Measurements from ENCODE around the gene PCDHB10.
"Not testable (repeated sequence)": the region's sequence is repeated elsewhere in the genome, so short reads cannot be mapped to it uniquely, and the experiment has no call there.

PCDHB10 gene

GRCh38 chr5:141177577-141178191 is 14.5 kb upstream of the PCDHB10 start, which contains the start of gene PCDHB8:
Gene PCDHB8, plus strand, starts transcription at chr5:141177790. Its CDS starts 245 bp downstream, at chr5:141178035.
- not testable (repeated sequence) for H3K27me3 Mint-ChIP-seq; DNase-seq (ENCODE audit: low spot score in 2 of 2); ATAC-seq (ENCODE audit: low read depth); H3K4me3 Mint-ChIP-seq; H3K4me1 Mint-ChIP-seq; H3K9me3 Mint-ChIP-seq; H3K27ac Mint-ChIP-seq; H3K36me3 Mint-ChIP-seq

GRCh38 chr5:141179371-141179770 is 12.8 kb upstream of the PCDHB10 start:
- ATAC-seq (ENCODE audit: low read depth); H3K9me3 Mint-ChIP-seq; H3K4me3 Mint-ChIP-seq; H3K27me3 Mint-ChIP-seq; H3K4me1 Mint-ChIP-seq; H3K27ac Mint-ChIP-seq; DNase-seq (ENCODE audit: low spot score in 2 of 2); H3K36me3 Mint-ChIP-seq: not testable (repeated sequence)

GRCh38 chr5:141179876-141180275 is 12.3 kb upstream of the PCDHB10 start:
- H3K4me1 Mint-ChIP-seq; H3K4me3 Mint-ChIP-seq; H3K36me3 Mint-ChIP-seq; DNase-seq (ENCODE audit: low spot score in 2 of 2); H3K9me3 Mint-ChIP-seq; ATAC-seq (ENCODE audit: low read depth); H3K27me3 Mint-ChIP-seq; H3K27ac Mint-ChIP-seq: not testable (repeated sequence)

- peaks cover 6% of the 10 kb centered on the region for H3K27me3 Mint-ChIP-seq
- peaks cover 1% of the 10 kb centered on the region for H3K9me3 Mint-ChIP-seq
- H3K4me3 Mint-ChIP-seq, result no peak overlapping the region
- H3K36me3 Mint-ChIP-seq, result peaks cover 2% of the 10 kb centered on the region
- no peak for DNase-seq (ENCODE audit: low spot score in 2 of 2)
- no peak overlapping the region for H3K27ac Mint-ChIP-seq
- ATAC-seq (ENCODE audit: low read depth), result no peak
- H3K4me1 Mint-ChIP-seq, result no peaks in the 10 kb centered on the region
These were observed 11.8 kb upstream of the PCDHB10 start for GRCh38 chr5:141180313-141180712.

- DNase-seq (ENCODE audit: low spot score in 2 of 2) (no peak), ATAC-seq (ENCODE audit: low read depth) (no peak)
- Mint-ChIP-seq H3K9me3 (peaks cover 4% of the 10 kb centered on the region), H3K4me1 (peaks cover 4% of the 10 kb centered on the region), H3K36me3 (peaks cover 5% of the 10 kb centered on the region), H3K27ac (no peak within 1 kb of the TSS), H3K27me3 (peaks cover 10% of the 10 kb centered on the region), H3K4me3 (no peak within 1 kb of the TSS)
These were observed 9.9 kb upstream of the PCDHB10 start, which contains the start of gene PCDHB16 for GRCh38 chr5:141182248-141182647. Gene PCDHB16, plus strand, starts transcription at chr5:141182387. Its CDS starts 173 bp downstream, at chr5:141182560.

- ATAC-seq (ENCODE audit: low read depth); H3K9me3 Mint-ChIP-seq; H3K4me3 Mint-ChIP-seq; H3K27ac Mint-ChIP-seq; H3K4me1 Mint-ChIP-seq; H3K36me3 Mint-ChIP-seq; DNase-seq (ENCODE audit: low spot score in 2 of 2): not testable (repeated sequence)
- H3K27me3 Mint-ChIP-seq, result peaks cover 12% of the 10 kb centered on the region
These were observed 7.9 kb upstream of the PCDHB10 start for GRCh38 chr5:141184117-141184855.

GRCh38 chr5:141186897-141187512 is 5.1 kb upstream of the PCDHB10 start, which contains the start of gene PCDHB9:
Gene PCDHB9, plus strand, starts transcription at chr5:141187161. Its CDS starts 158 bp downstream, at chr5:141187319.
- Mint-ChIP-seq H3K4me1 (peaks cover 6% of the 10 kb centered on the region), H3K9me3 (peaks cover 8% of the 10 kb centered on the region), H3K27me3 (peaks cover 12% of the 10 kb centered on the region), H3K4me3 (peak within 1 kb of the TSS; percentile 71), H3K36me3 (peaks cover 6% of the 10 kb centered on the region), H3K27ac (no peak within 1 kb of the TSS)
- ATAC-seq (ENCODE audit: low read depth) (no peak), DNase-seq (ENCODE audit: low spot score in 2 of 2) (no peak)

- not testable (repeated sequence) for H3K27ac Mint-ChIP-seq; ATAC-seq (ENCODE audit: low read depth); DNase-seq (ENCODE audit: low spot score in 2 of 2); H3K36me3 Mint-ChIP-seq; H3K4me1 Mint-ChIP-seq; H3K4me3 Mint-ChIP-seq
- Mint-ChIP-seq H3K27me3 (peaks cover 12% of the 10 kb centered on the region), H3K9me3 (peaks cover 13% of the 10 kb centered on the region)
These were observed 3.5 kb upstream of the PCDHB10 start for GRCh38 chr5:141188682-141189081.

- H3K4me3 Mint-ChIP-seq; H3K4me1 Mint-ChIP-seq; H3K27ac Mint-ChIP-seq; H3K36me3 Mint-ChIP-seq; DNase-seq (ENCODE audit: low spot score in 2 of 2); ATAC-seq (ENCODE audit: low read depth): not testable (repeated sequence)
- Mint-ChIP-seq H3K27me3 (peaks cover 12% of the 10 kb centered on the region), H3K9me3 (peaks cover 13% of the 10 kb centered on the region)
These were observed 3.0 kb upstream of the PCDHB10 start for GRCh38 chr5:141189131-141189530.

- H3K4me3 Mint-ChIP-seq; H3K27ac Mint-ChIP-seq; ATAC-seq (ENCODE audit: low read depth); DNase-seq (ENCODE audit: low spot score in 2 of 2); H3K4me1 Mint-ChIP-seq; H3K27me3 Mint-ChIP-seq; H3K36me3 Mint-ChIP-seq: not testable (repeated sequence)
- peaks cover 15% of the 10 kb centered on the region for H3K9me3 Mint-ChIP-seq
These were observed 2.2 kb downstream of the PCDHB10 start for GRCh38 chr5:141194332-141194731.

- ATAC-seq (ENCODE audit: low read depth) (no peak), DNase-seq (ENCODE audit: low spot score in 2 of 2) (no peak)
- peaks cover 15% of the 10 kb centered on the region for H3K9me3 Mint-ChIP-seq
- peaks cover 9% of the 10 kb centered on the region for H3K27me3 Mint-ChIP-seq
- H3K36me3 Mint-ChIP-seq, result peaks cover 2% of the 10 kb centered on the region
- H3K4me1 Mint-ChIP-seq, result peaks cover 2% of the 10 kb centered on the region
- no peak overlapping the region for H3K4me3 Mint-ChIP-seq
- no peak overlapping the region for H3K27ac Mint-ChIP-seq
These were observed 4.2 kb downstream of the PCDHB10 start for GRCh38 chr5:141196363-141196762.

- Mint-ChIP-seq H3K9me3 (peaks cover 10% of the 10 kb centered on the region), H3K27me3 (peaks cover 5% of the 10 kb centered on the region)
- DNase-seq (ENCODE audit: low spot score in 2 of 2), result no peak
These were observed 7.4 kb downstream of the PCDHB10 start, which contains the start of gene PCDHB11 for GRCh38 chr5:141199359-141200235. Gene PCDHB11, plus strand, starts transcription at chr5:141199627. Its CDS starts 148 bp downstream, at chr5:141199775.

GRCh38 chr5:141201126-141201525 is 9.0 kb downstream of the PCDHB10 start:
- not testable (repeated sequence) for H3K36me3 Mint-ChIP-seq; H3K27me3 Mint-ChIP-seq; H3K4me3 Mint-ChIP-seq; H3K4me1 Mint-ChIP-seq; ATAC-seq (ENCODE audit: low read depth); H3K27ac Mint-ChIP-seq; DNase-seq (ENCODE audit: low spot score in 2 of 2)
- peaks cover 10% of the 10 kb centered on the region for H3K9me3 Mint-ChIP-seq

More at GRCh38 chr5:141199359-141200235, 7.4 kb downstream of the PCDHB10 start, which contains the start of gene PCDHB11:
- no peaks in the 10 kb centered on the region for H3K36me3 Mint-ChIP-seq
- no peak within 1 kb of the TSS for H3K27ac Mint-ChIP-seq
- H3K4me3 Mint-ChIP-seq, result no peak within 1 kb of the TSS
- H3K4me1 Mint-ChIP-seq, result no peaks in the 10 kb centered on the region
- no peak for ATAC-seq (ENCODE audit: low read depth)

All from memory B cell (primary cell).